Ectodermal cell (in vitro differentiated cells): ENCODE results near the gene AMOT. TPM values are rescaled to one million over a fixed set of nuclear protein-coding genes. Genes with fewer than 3 reads are reported as not detected.

ENCODE experiments used
- H3K27ac ChIP-seq: 2 replicates; pipeline ENCODE4 v1.7.0; 2013; ENCODE audit warnings: mild to moderate bottlenecking, low read depth, low read length; ENCODE audit not compliant: insufficient read depth, poor library complexity, severe bottlenecking
- H3K27me3 ChIP-seq: 2 replicates; pipeline ENCODE4 v1.7.0; 2013; ENCODE audit warnings: mild to moderate bottlenecking, low read length; ENCODE audit not compliant: insufficient read depth, control insufficient read depth, poor library complexity, severe bottlenecking
- H3K36me3 ChIP-seq: one replicate; pipeline ENCODE4 v1.7.0; 2013; ENCODE audit warnings: low read length; ENCODE audit not compliant: control insufficient read depth, insufficient read depth
- H3K4me1 ChIP-seq: one replicate; pipeline ENCODE4 v1.7.0; 2013; ENCODE audit warnings: low read length; ENCODE audit not compliant: control insufficient read depth, insufficient read depth
- H3K4me3 ChIP-seq: 2 replicates; pipeline ENCODE4 v1.7.0; 2013; ENCODE audit warnings: low read depth, low read length, control low read depth; ENCODE audit not compliant: insufficient read depth
- H3K9me3 ChIP-seq: 2 replicates; pipeline ENCODE4 v1.7.0; 2013; ENCODE audit warnings: mild to moderate bottlenecking, low read length, moderate library complexity; ENCODE audit not compliant: control insufficient read depth
- WGBS, 2 experiments: methylation state at CpG; one replicate each; pipeline ENCODE4 v1.1.7; 2013; ENCODE audit warnings: missing lambda C conversion rate in 2 of 2; 5-methylcytosine and 5-hydroxymethylcytosine counted together
- polyA plus RNA-seq, 4 experiments: library from polyadenylated mRNA; stranded (reverse); fragments of 50-300 nt; gene quantifications; one replicate each; pipeline ENCODE4 v1.2.3, GENCODE V29; 2013

Gene AMOT, protein sequence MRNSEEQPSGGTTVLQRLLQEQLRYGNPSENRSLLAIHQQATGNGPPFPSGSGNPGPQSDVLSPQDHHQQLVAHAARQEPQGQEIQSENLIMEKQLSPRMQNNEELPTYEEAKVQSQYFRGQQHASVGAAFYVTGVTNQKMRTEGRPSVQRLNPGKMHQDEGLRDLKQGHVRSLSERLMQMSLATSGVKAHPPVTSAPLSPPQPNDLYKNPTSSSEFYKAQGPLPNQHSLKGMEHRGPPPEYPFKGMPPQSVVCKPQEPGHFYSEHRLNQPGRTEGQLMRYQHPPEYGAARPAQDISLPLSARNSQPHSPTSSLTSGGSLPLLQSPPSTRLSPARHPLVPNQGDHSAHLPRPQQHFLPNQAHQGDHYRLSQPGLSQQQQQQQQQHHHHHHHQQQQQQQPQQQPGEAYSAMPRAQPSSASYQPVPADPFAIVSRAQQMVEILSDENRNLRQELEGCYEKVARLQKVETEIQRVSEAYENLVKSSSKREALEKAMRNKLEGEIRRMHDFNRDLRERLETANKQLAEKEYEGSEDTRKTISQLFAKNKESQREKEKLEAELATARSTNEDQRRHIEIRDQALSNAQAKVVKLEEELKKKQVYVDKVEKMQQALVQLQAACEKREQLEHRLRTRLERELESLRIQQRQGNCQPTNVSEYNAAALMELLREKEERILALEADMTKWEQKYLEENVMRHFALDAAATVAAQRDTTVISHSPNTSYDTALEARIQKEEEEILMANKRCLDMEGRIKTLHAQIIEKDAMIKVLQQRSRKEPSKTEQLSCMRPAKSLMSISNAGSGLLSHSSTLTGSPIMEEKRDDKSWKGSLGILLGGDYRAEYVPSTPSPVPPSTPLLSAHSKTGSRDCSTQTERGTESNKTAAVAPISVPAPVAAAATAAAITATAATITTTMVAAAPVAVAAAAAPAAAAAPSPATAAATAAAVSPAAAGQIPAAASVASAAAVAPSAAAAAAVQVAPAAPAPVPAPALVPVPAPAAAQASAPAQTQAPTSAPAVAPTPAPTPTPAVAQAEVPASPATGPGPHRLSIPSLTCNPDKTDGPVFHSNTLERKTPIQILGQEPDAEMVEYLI
- polyA plus RNA-seq (2013, experiment 1 of 4): 14.9 TPM
- 15.2 TPM for polyA plus RNA-seq (2013, experiment 2 of 4)
- 15.7 TPM for polyA plus RNA-seq (2013, experiment 3 of 4)
- 20.5 TPM for polyA plus RNA-seq (2013, experiment 4 of 4)

- peaks cover 12% of the 10 kb centered on the region for H3K4me1 ChIP-seq
- H3K4me3 ChIP-seq: peak within 1 kb of the TSS; percentile 60
- no peaks in the 10 kb centered on the region for H3K36me3 ChIP-seq
- no peaks in the 10 kb centered on the region for H3K9me3 ChIP-seq
- WGBS, 2 experiments: 1% methylated on average over 48 to 49 of the region's 49 CpGs
- peaks cover 15% of the 10 kb centered on the region for H3K27me3 ChIP-seq
- H3K27ac ChIP-seq: peak within 1 kb of the TSS; percentile 84
Measured at GRCh38 chrX:112840382-112841113, at the start of gene AMOT. TSS of gene AMOT (minus strand) at chrX:112840831. CDS start at chrX:112823126, 17,705 bp downstream.

DNA sequence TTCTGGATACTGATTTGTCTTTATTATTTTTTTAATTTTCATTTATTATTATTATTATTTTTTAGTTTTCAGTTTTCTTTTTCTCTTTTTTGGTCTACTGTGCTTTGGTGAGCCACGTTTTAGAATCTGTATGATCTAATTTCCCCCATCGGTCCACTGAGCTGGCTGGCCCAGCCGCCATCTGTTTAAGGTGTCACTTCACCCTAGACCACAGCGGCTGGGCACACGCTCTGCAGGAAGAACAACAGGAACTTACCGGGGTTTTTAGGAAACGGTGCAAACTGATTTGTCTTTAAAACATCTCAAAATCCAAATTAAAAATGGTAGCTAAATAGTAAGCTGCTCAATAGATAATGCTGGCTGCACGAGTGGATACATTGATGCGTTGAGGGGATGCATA is 48.8 kb upstream of the AMOT start:
- Histone ChIP-seq H3K4me1 (no peaks in the 10 kb centered on the region), H3K9me3 (no peaks in the 10 kb centered on the region), H3K4me3 (no peak overlapping the region), H3K27me3 (no peaks in the 10 kb centered on the region), H3K36me3 (no peaks in the 10 kb centered on the region), H3K27ac (no peak overlapping the region)
- 93 to 97% methylated on average over 7 to 9 of the region's 9 CpGs for WGBS, 2 experiments

GRCh38 chrX:112888916-112889315 is 48.3 kb upstream of the AMOT start:
- Histone ChIP-seq H3K27ac (no peak overlapping the region), H3K9me3 (no peaks in the 10 kb centered on the region), H3K4me3 (no peak overlapping the region), H3K4me1 (no peaks in the 10 kb centered on the region), H3K36me3 (no peaks in the 10 kb centered on the region), H3K27me3 (no peaks in the 10 kb centered on the region)
- 87 to 91% methylated on average over 2 of the region's 2 CpGs for WGBS, 2 experiments

DNA sequence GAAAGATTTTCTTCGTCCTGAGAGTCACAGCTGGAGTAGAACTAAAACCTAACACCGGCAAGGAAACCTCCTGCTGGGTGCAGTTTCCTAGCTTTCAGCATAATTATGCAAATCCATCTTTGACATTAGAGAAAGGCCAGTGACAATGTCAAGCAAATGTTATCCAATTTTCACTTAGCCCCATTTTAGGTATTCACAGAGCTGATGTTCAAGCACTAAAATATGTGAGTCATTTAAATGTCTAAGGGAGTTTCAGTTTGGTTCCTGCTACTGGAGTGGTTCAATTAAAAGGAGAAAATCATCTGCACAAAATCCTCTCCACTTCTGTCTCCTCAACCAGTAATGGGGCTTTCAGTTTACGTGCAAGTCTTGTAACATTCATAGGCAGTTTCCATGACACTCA is 37.1 kb upstream of the AMOT start:
- H3K4me3 ChIP-seq: no peak overlapping the region
- 40 to 44% methylated on average over 3 of the region's 3 CpGs for WGBS, 2 experiments
- H3K4me1 ChIP-seq: no peaks in the 10 kb centered on the region
- no peak overlapping the region for H3K27ac ChIP-seq
- no peaks in the 10 kb centered on the region for H3K36me3 ChIP-seq
- H3K9me3 ChIP-seq: no peaks in the 10 kb centered on the region
- H3K27me3 ChIP-seq: no peaks in the 10 kb centered on the region

DNA sequence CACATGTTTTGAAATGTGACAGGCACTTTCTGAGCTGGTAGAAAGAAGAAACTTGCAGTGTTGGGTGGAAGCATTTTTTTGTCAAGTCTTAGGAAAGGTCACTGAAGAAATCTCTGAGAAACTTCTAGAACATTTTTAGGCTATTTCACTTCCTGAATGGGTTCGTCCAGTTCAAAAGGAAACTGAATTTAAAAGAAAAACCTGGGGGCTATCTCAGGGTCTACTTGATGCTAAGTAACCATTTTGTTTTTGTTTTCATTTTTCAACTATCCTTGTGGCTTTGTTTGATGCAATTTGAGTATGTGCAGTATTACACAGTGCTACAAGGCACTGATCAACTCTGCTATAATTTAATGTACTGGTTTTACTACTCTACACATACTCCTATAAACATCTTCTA is 34.0 kb upstream of the AMOT start:
- no peaks in the 10 kb centered on the region for H3K27me3 ChIP-seq
- H3K9me3 ChIP-seq: no peaks in the 10 kb centered on the region
- H3K4me3 ChIP-seq: no peak overlapping the region
- H3K4me1 ChIP-seq: no peaks in the 10 kb centered on the region
- no peaks in the 10 kb centered on the region for H3K36me3 ChIP-seq
- WGBS, 2 experiments: 65 to 78% methylated on average over 1 of the region's 1 CpG
- H3K27ac ChIP-seq: no peak overlapping the region

DNA sequence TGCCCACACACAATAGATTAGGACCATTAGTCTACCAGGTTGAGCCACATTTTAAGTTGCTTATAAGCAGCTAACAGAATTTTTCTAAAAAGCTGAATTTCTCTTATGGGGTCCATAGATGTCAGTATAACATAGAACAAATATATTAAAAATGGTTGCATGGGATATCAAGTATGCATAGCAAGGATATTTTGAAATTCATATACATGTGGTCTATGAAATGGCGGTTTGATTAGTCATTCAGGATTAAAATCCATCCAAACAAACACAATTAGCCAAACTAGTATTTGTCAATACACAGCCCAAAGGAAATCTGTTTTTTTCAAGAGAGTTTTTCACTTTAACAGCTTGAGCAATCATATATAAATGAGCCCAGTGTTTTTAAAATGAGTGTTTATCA is 33.5 kb upstream of the AMOT start:
- Histone ChIP-seq H3K27me3 (no peaks in the 10 kb centered on the region), H3K27ac (no peak overlapping the region), H3K36me3 (no peaks in the 10 kb centered on the region), H3K4me3 (no peak overlapping the region), H3K9me3 (no peaks in the 10 kb centered on the region), H3K4me1 (no peaks in the 10 kb centered on the region)
- 88 to 100% methylated on average over 1 of the region's 1 CpG for WGBS, 2 experiments

- no peaks in the 10 kb centered on the region for H3K9me3 ChIP-seq
- H3K36me3 ChIP-seq: no peaks in the 10 kb centered on the region
- H3K4me1 ChIP-seq: no peaks in the 10 kb centered on the region
- no peak overlapping the region for H3K27ac ChIP-seq
- WGBS, 2 experiments: 100% methylated on average over 2 of the region's 3 CpGs; no CpG with 5 or more reads in 1 of the 2 experiments
- no peaks in the 10 kb centered on the region for H3K27me3 ChIP-seq
- no peak overlapping the region for H3K4me3 ChIP-seq
Measured at GRCh38 chrX:112868586-112868985, 28.0 kb upstream of the AMOT start.

- WGBS, 2 experiments: 63 to 68% methylated on average over 2 of the region's 2 CpGs
- no peaks in the 10 kb centered on the region for H3K27me3 ChIP-seq
- no peaks in the 10 kb centered on the region for H3K9me3 ChIP-seq
- no peaks in the 10 kb centered on the region for H3K36me3 ChIP-seq
- H3K27ac ChIP-seq: no peak overlapping the region
- H3K4me1 ChIP-seq: no peaks in the 10 kb centered on the region
- no peak overlapping the region for H3K4me3 ChIP-seq
Measured at GRCh38 chrX:112867570-112867969, 26.9 kb upstream of the AMOT start.

GRCh38 chrX:112866175-112866574 is 25.5 kb upstream of the AMOT start:
- H3K27me3 ChIP-seq: no peaks in the 10 kb centered on the region
- H3K27ac ChIP-seq: no peak overlapping the region
- WGBS, 2 experiments: 100% methylated on average over 1 of the region's 1 CpG
- no peaks in the 10 kb centered on the region for H3K36me3 ChIP-seq
- no peaks in the 10 kb centered on the region for H3K9me3 ChIP-seq
- no peak overlapping the region for H3K4me3 ChIP-seq
- no peaks in the 10 kb centered on the region for H3K4me1 ChIP-seq
